Cerebellar nuclear complex (tissue), 1 donor: ENCODE results near the gene SPINT2.
"Not testable (repeated sequence)": the region's sequence is repeated elsewhere in the genome, so short reads cannot be mapped to it uniquely, and the experiment has no call there.

Experiments used
- DNase-seq, 2 experiments: peaks; one replicate each; lab custom pipeline; 2025; lab: John Stamatoyannopoulos, UW

The SPINT2 gene, protein sequence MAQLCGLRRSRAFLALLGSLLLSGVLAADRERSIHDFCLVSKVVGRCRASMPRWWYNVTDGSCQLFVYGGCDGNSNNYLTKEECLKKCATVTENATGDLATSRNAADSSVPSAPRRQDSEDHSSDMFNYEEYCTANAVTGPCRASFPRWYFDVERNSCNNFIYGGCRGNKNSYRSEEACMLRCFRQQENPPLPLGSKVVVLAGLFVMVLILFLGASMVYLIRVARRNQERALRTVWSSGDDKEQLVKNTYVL

GRCh38 chr19:38264486-38265212, at the start of gene SPINT2:
Gene SPINT2 (plus strand): TSS chr19:38264573. CDS start chr19:38264893, 320 bp downstream.
- DNase-seq: no peak

DNA sequence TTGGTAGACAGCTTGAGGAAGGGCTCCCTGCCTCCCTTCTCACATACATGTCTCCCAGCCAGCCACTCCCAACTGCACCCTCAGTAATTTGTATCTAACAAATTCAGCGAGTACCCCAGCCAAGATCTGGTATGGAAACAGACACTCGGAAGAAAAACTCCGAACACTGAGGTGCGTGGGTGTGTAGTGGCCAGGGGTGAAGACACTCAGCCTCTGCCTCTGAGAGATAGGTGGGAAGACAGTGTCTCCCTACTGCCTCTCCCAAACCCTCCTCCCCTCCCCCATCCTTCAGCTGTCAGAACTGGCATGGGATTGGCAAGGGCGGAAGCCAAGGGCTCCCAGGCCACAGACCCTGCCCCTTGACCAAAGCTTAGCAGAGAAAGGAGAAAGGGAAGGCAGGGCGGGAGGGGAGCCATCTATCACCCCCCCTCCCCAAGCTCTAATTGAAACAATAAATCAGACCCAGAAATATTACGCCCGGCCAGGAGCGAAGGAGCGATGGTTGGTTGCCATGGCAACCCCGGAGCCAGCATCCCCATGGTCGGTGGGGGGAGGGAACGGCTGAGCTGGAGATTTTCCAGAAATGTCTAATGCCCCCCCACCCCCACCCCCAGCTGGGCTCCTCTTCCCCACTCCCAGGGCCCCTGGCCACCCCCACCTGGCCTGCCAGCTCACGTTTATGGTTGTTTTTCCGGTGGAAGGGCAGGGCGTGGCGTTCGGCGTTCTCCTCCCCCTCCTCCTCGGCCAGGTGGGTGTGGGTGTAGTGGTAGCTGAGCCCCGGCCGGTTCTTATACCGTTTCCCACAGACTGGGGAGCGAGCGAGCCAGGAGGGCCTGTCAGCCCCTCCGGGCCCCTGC, 47.4 kb upstream of the SPINT2 start:
- DNase-seq: no peak

DNA sequence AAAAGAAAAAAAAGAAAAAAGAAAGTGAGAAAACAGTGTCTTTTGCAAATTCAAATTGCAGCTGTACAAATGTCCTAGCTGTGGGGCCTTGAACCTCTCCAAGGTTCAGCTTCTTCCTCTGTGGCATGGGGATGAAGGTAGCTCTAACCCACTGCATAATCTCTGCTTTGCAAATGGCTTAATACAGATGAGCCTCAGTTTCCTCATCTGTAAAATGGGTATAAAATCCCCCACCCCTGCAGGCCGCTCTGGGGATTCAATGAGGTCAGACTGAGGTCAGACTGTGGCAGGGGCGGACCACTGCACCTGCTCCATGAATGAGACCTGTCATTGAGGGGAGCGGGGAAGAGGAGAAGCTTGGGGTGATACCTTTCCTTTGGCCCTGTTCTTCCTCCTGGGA, 46.2 kb upstream of the SPINT2 start:
- no peak for DNase-seq

- DNase-seq: no peak
Measured at GRCh38 chr19:38219221-38219620, 45.2 kb upstream of the SPINT2 start.

DNA sequence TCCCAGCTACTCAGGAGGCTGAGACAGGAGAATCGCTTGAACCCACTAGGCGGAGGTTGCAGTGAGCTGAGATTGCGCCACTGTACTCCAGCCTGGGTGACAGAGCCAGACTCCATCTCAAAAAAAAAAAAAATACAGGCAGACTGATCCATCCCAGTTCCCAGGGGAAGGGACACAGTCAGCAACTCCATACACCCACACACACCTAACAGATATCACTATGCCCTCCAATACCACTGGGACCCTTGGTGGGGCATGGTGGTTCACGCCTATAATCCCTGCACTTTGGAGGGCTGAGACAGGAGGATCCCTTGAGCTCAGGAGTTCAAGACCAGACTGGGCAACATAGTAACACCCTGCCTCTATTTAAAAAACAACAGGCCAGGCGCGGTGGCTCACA, 43.0 kb upstream of the SPINT2 start:
- no peak for DNase-seq

GRCh38 chr19:38221919-38222830, 42.2 kb upstream of the SPINT2 start:
- no peak for DNase-seq

GRCh38 chr19:38223119-38223523, 41.3 kb upstream of the SPINT2 start:
- no peak for DNase-seq

GRCh38 chr19:38223617-38224013, 40.8 kb upstream of the SPINT2 start:
- no peak for DNase-seq

DNA sequence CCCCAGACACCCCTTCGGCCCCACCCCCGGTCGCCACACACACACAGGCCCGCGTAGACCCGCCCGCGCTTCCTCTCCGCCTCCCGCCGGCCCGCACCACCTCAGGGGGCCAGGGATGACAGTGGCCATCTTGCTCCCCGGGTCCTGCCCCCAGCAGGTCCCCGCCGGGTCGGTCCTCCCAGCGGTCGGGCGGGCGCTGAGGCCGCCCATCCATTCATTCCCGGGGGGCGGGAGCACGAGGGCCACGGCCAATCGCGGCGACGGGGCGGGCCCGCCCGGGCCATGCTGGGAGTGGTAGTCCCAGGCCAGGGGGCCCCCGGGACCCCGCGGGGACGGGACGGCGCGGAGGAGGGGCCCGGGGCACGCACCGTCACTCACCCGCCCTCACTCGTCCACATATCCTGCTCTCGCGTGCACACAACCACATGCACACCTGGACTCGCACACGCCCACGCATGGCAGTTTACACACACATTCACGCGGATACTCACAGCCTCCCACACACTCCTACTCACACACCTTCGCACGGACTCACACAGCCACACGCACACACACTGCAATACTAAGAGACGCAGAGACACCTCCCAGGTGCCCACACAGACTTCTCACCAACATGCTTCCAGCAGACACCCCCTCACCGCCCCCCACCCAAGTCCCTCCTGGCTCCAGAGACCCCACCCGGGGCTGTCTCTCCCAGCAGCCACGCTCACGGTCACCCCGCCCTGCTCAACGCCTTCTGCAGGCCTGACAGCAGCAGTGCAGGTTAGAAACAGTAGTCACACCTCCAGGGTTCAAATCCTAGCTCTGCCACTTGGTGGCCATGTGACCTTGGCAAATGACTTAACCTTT, 40.1 kb upstream of the SPINT2 start, which contains the start of gene DPF1:
Gene DPF1 (minus strand): TSS at position 209 of the 849 bp plus-strand sequence. CDS start 80 bp downstream, at position 129.
- peak in 1 of 2 experiments; percentile 29 for DNase-seq

- DNase-seq: not testable (repeated sequence)
Measured at GRCh38 chr19:38224863-38225218, 39.5 kb upstream of the SPINT2 start.

DNA sequence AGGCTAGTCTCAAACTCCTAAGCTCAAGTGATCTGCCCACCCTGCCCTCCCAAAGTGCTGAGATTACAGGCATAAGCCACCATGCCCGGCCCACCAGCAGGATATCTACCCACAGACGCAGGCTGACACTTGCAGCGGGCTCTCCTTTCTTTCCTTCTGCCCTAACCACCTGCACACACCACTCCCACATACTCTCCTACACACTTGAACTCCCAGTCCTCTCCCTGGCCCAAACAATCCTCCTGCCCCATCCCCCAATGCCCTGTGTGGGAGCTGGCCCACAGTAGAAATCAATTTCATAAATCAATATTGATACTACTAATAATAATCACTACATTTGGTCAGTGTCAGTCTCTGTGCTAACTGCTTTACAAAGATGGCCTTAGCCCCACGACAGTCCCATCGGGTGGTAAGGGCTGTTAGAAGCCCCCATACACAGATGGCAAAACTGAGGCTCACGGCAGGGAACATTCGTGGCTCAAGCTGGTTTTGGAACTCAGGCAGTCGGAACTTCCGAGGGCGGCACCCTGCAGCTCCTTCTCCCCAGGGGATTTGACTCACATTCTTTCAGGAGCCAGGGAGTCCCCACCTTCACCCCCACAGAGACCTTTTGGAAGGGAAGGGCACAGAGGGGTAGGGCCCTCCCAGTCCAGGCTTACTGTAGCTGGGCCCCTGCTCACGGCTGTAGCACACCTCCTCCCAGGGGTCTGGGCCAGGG, 36.9 kb upstream of the SPINT2 start:
- no peak for DNase-seq

DNA sequence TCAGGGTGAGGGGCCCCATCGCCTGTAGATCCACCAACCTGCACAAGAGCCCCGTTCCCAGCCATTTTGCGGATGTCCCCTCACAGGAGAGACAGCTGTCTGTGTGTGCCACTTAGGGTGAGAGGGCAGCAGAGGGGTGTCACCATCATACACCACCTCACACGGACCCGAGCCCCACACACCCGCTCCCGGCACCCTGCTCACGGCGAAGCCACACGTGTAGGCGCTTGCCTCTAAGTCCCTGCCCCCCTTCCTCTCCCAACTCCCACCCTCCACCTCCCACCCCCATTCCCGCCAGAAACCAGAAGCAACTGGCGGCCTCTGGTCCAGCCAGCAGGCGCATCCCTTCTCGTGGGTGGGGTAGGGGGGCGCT, 36.4 kb upstream of the SPINT2 start:
- no peak for DNase-seq

GRCh38 chr19:38228491-38229439, 35.6 kb upstream of the SPINT2 start:
- no peak for DNase-seq

- peak in 1 of 2 experiments; percentile 88 for DNase-seq
Measured at GRCh38 chr19:38229585-38230073, 34.7 kb upstream of the SPINT2 start.

- not testable (repeated sequence) for DNase-seq
Measured at GRCh38 chr19:38230506-38231133, 33.8 kb upstream of the SPINT2 start.

- no peak for DNase-seq
Measured at GRCh38 chr19:38231918-38232317, 32.5 kb upstream of the SPINT2 start.

DNA sequence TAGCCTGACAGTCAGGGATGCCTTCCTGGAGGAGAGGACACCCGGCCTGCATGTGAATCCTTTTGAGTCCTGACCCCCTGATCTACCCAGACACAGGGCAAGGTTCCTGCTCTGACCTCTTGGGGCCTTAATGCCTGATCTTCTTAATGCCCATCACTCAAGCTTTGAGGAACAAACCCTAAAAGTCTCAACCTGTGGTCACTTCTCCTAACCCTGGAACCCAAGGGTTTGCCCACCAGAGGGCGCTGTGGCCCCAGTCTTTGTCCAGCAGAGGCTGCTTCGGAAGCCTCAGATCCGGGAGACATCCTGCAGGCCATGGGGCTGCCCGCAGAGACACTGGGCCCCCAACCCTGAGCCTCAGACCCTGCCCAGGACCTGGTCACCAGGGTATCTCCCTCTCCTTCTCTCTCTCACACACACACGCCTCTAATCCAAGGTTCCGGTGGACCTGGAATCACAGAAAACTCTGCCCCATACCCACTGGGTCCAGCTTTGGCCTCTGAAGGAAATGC, 30.6 kb upstream of the SPINT2 start:
- DNase-seq: no peak

DNA sequence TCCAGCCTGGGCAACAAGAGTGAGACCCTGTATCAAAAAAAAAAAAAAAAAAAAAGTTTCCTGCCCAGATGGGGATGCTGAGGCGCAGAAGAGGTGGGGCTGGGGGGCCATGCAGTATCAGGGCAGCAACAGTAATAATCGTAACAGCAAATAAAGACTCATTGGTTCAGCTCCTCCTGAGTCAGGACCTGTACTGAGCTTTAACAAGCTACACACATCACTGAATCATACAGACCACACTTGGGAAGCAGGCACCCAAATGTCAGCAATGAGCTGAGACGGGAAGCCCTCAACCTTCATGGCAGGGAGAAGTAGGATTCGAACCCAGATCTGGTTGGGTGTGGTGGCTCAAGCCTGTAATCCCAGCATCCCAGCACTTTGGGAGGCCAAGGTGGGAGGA, 29.8 kb upstream of the SPINT2 start:
- no peak for DNase-seq
